GM12878 (cell line): ENCODE results near the gene CFAP44. TPM values are rescaled to one million over a fixed set of nuclear protein-coding genes. Genes with fewer than 3 reads are reported as not detected.

Experiments
- ATAC-seq: fragments of 200-7000 bp; cut with Tn5 transposase; 3 replicates; pipeline ENCODE4 v1.9.1; 2020; ENCODE audit warnings: mild to moderate bottlenecking, moderate library complexity
- Bru-seq: library from RNA; stranded (reverse); fragments of 400-500 nt; gene quantifications from one replicate; lab custom pipeline; 2021; lab: Mats Ljungman, UMichigan
- BruChase-seq, 2 experiments: library from RNA; stranded (reverse); fragments of 400-500 nt; gene quantifications; one replicate each; lab custom pipeline; 2021; lab: Mats Ljungman, UMichigan
- BruUV-seq: library from RNA; stranded (reverse); fragments of 400-500 nt; replicated peaks from 2 replicates; lab custom pipeline; 2021; lab: Mats Ljungman, UMichigan
- CTCF ChIA-PET: fragments of 300-600 bp; sonication (Branson Sonifier 250); formaldehyde crosslinking; extraction: SDS; loops from one replicate; lab custom pipeline; 2021; ENCODE audit warnings: inconsistent platforms; lab: Yijun Ruan, JAX
- POLR2A ChIA-PET: fragments of 350-600 bp; formaldehyde crosslinking; extraction: SDS; loops from one replicate; lab custom pipeline; 2021; ENCODE audit warnings: inconsistent platforms; lab: Charles Lee
- RAD21 ChIA-PET: fragments of 300-600 bp; sonication (Branson Sonifier 250); formaldehyde crosslinking; loops from one replicate; lab custom pipeline; 2023; ENCODE audit warnings: antibody characterized with exemption; ENCODE audit not compliant: unreplicated experiment; lab: Charles Lee
- SMC1A ChIA-PET: fragments of 300-600 bp; sonication (Branson Sonifier 250); formaldehyde crosslinking; loops from one replicate; lab custom pipeline; 2023; ENCODE audit not compliant: unreplicated experiment, uncharacterized antibody; lab: Charles Lee
- DNase-seq: peaks from one replicate; pipeline ENCODE4 v3.0.0-alpha.2; 2011; ENCODE audit warnings: low read depth, low spot score
- FAIRE-seq: peaks from 3 replicates; lab custom pipeline; 2011; peaks lifted over from hg19 to GRCh38; lab: Jason Lieb, UNC
- H2AFZ ChIP-seq: 2 replicates; pipeline ENCODE4 v1.6.0; 2011; ENCODE audit warnings: low read depth, low read length, control low read depth; ENCODE audit not compliant: control insufficient read depth
- H3K27ac ChIP-seq: 2 replicates; pipeline ENCODE4 v1.5.1; 2011; ENCODE audit warnings: control low read depth; ENCODE audit not compliant: control insufficient read depth, insufficient read depth
- H3K27me3 ChIP-seq, 2 experiments: replicated peaks in 1 of 2; 2 replicates each; pipeline versions ENCODE4 v1.6.0 to v1.6.1; 2011; ENCODE audit warnings: low read length in 1 of 2; ENCODE audit not compliant: control insufficient read depth in 2 of 2, insufficient read depth in 2 of 2
- H3K36me3 ChIP-seq, 2 experiments: 2 replicates each; pipeline ENCODE4 v1.5.1; 2011; ENCODE audit warnings: low read length in 1 of 2; ENCODE audit not compliant: control insufficient read depth in 2 of 2, insufficient read depth in 2 of 2
- H3K4me1 ChIP-seq: 2 replicates; pipeline ENCODE4 v1.6.1; 2011; ENCODE audit warnings: mild to moderate bottlenecking, low read length, moderate library complexity, mixed read lengths; ENCODE audit not compliant: control insufficient read depth, insufficient read depth
- H3K4me2 ChIP-seq: 2 replicates; pipeline ENCODE4 v1.6.0; 2011; ENCODE audit warnings: control low read depth; ENCODE audit not compliant: control insufficient read depth, insufficient read depth
- H3K4me3 ChIP-seq: fragments of 200-600 bp; sonication (generic); 2 replicates; pipeline ENCODE4 v1.5.1; 2016
- H3K79me2 ChIP-seq: 2 replicates; pipeline ENCODE4 v1.6.0; 2011; ENCODE audit warnings: low read length; ENCODE audit not compliant: control insufficient read depth, insufficient read depth
- H3K9ac ChIP-seq: 2 replicates; pipeline ENCODE4 v1.8.0; 2011; ENCODE audit warnings: low read length, control low read depth, mixed read lengths; ENCODE audit not compliant: control insufficient read depth, insufficient read depth
- H3K9me3 ChIP-seq: replicated peaks from 3 replicates; pipeline ENCODE4 v1.5.1; 2011; ENCODE audit warnings: mild to moderate bottlenecking, low read length; ENCODE audit not compliant: control insufficient read depth, insufficient read depth
- H4K20me1 ChIP-seq: 2 replicates; pipeline ENCODE4 v1.6.0; 2011; ENCODE audit not compliant: control insufficient read depth, insufficient read depth
- MXI1 ChIP-seq: fragments of 150-350 bp; IDR thresholded peaks from 2 replicates; pipeline ENCODE4 v1.6.1; 2011; ENCODE audit warnings: low read depth, mild to moderate bottlenecking, inconsistent platforms, low read length, improper control_type of control experiment
- NKRF ChIP-seq: fragments of 450-650 bp; conservative IDR thresholded peaks from 2 replicates; pipeline ENCODE4 v1.6.1; 2017; ENCODE audit warnings: mild to moderate bottlenecking, moderate library complexity
- WGBS: methylation state at CpG from one replicate; pipeline ENCODE4 v1.1.6; 2016; ENCODE audit warnings: low lambda C conversion rate; ENCODE audit not compliant: insufficient replicate concordance, insufficient coverage; ENCODE audit errors: missing lambda C conversion rate; 5-methylcytosine and 5-hydroxymethylcytosine counted together
- in situ Hi-C: fragments of 300-500 bp; cut with MboI; formaldehyde crosslinking; loops from 9 replicates; pipeline ENCODE4 v1.14.3; 2018; ENCODE audit warnings: mixed read lengths
- intact Hi-C: fragments of 100-400 bp; cut with micrococcal nuclease; formaldehyde crosslinking; loops from one replicate; pipeline ENCODE4 v1.14.2; 2022; ENCODE audit not compliant: unreplicated experiment
- long read RNA-seq, 2 experiments: library from polyadenylated mRNA; unstranded; transcript quantifications; one replicate each; pipeline ENCODE4 v2.0.0, GENCODE V29; 2019 to 2020
- polyA minus RNA-seq, 3 experiments: library from RNA; depleted of rRNA, polyadenylated mRNA; stranded (reverse); fragments of >200 nt; gene quantifications; 2 replicates each; pipeline ENCODE4 v1.2.3, GENCODE V29; 2011
- polyA plus RNA-seq, 11 experiments: library from polyadenylated mRNA; depleted of rRNA in 4 of 11; unstranded in 6 of 11; stranded (reverse) in 5 of 11; fragments of >200 nt; fragmentation: Nextera tagmentation in 4 of 11; fragmentation: Illumina TruSeq in 1 of 11; extraction: Ambion mirVana in 4 of 11; extraction: Trizol in 1 of 11; gene quantifications; 1 replicate in 1 of 11; 2 replicates in 10 of 11; pipeline versions ENCODE4 v1.2.1 to v1.2.3, GENCODE V29; 2011 to 2016; ENCODE audit warnings: inconsistent platforms in 2 of 11, missing spikeins in 2 of 11, low read depth in 1 of 11
- total RNA-seq, 4 experiments: library from RNA; depleted of rRNA in 3 of 4; stranded (reverse); fragments of >200 nt in 3 of 4; fragmentation: Illumina TruSeq in 1 of 4; extraction: Trizol in 1 of 4; gene quantifications; 2 replicates each; pipeline versions ENCODE4 v1.2.1 to v1.2.3, GENCODE V29; 2013 to 2021

Gene CFAP44
- total RNA-seq (2013; cell fraction: nucleolus; rRNA removed): 42.5 and 52.8 TPM in 2 replicates
- total RNA-seq (2014; rRNA removed) (4.2 TPM in 2 replicates), total RNA-seq (2014; rRNA removed; fragmentation: Illumina TruSeq; extraction: Trizol) (5.9 and 6.6 TPM in 2 replicates), total RNA-seq (2021) (2.6 and 5.7 TPM in 2 replicates), polyA plus RNA-seq (2011; rRNA removed) (4.7 and 7.3 TPM in 2 replicates), polyA plus RNA-seq (2014; fragmentation: Illumina TruSeq; extraction: Trizol) (4.5 and 6.4 TPM in 2 replicates), polyA plus RNA-seq (2014; fragmentation: Nextera tagmentation; extraction: Ambion mirVana) (under 1 TPM; 0.76 to 0.93 TPM), polyA plus RNA-seq (2014; rRNA removed) (2.4 and 3.2 TPM in 2 replicates), polyA plus RNA-seq (2016; fragmentation: Nextera tagmentation; extraction: Ambion mirVana) (1 to 10 TPM; 1.3 to 1.7 TPM), polyA minus RNA-seq (2011; rRNA and poly(A)+ RNA removed) (5.3 and 7.2 TPM in 2 replicates), Bru-seq, nascent RNA (percentile 46 among the genes with signal in this experiment), BruChase-seq, experiment 1, labeled RNA remaining after a 6-hour chase (percentile 55 among the genes with signal in this experiment), BruChase-seq, experiment 2, labeled RNA remaining after a 2-hour chase (percentile 55 among the genes with signal in this experiment)
- 2.3 TPM for polyA plus RNA-seq (2011; ENCODE audit: low read depth)
- 0.87 and 0.95 TPM in 2 replicates for polyA plus RNA-seq (2011; cell fraction: cytosol; rRNA removed)
- 18.4 and 18.5 TPM in 2 replicates for polyA plus RNA-seq (2011; cell fraction: nucleus; rRNA removed)
- polyA plus RNA-seq (2012): 2.7 and 3.0 TPM in 2 replicates
- polyA minus RNA-seq (2011; cell fraction: cytosol; rRNA and poly(A)+ RNA removed): 0.21 and 0.80 TPM in 2 replicates
- 10.0 and 16.0 TPM in 2 replicates for polyA minus RNA-seq (2011; cell fraction: nucleus; rRNA and poly(A)+ RNA removed)
- long read RNA-seq, experiment 1: 0 reads
- long read RNA-seq, experiment 2, partial matches to known transcripts: 1 of 2 reads
- long read RNA-seq, experiment 2, other reads (novel, unspliced or antisense): 1 of 2 reads

- FAIRE-seq: no peak
- BruUV-seq: no TSS peak
These were observed at the start of gene CFAP44 for GRCh38 chr3:113441051-113441770. TSS of gene CFAP44 (minus strand) at chr3:113441493. CDS start at chr3:113433664, 7,829 bp downstream.

More at GRCh38 chr3:113441051-113441770, at the start of gene CFAP44:
- Histone ChIP-seq H2AFZ (no peak within 1 kb of the TSS), H3K27ac (no peak within 1 kb of the TSS), H3K4me3 (no peak within 1 kb of the TSS), H4K20me1 (no peaks in the 10 kb centered on the region), H3K9me3 (no peaks in the 10 kb centered on the region), H3K36me3 (peaks cover 3 to 13% of the 10 kb centered on the region in 2 experiments; a peak in 3 of 4 replicates), H3K79me2 (no peaks in the 10 kb centered on the region), H3K27me3 (no peaks in the 10 kb centered on the region), H3K4me2 (no peak within 1 kb of the TSS), H3K9ac (no peak within 1 kb of the TSS), H3K4me1 (no peaks in the 10 kb centered on the region)
- CTCF ChIA-PET: interaction anchor here (0.6 kb wide), 1 partner anchor 271 kb away, joined by 4 read pairs; no protein-coding TSS in a partner anchor
- in situ Hi-C loops: no loop called here
- WGBS: 73% methylated on average over 34 of the region's 44 CpGs
- intact Hi-C loops: no loop called here
- RAD21 ChIA-PET: no interaction called here
- no peak for TF ChIP-seq MXI1
- no peak for TF ChIP-seq NKRF
- SMC1A ChIA-PET: no interaction called here
- ATAC-seq (no peak), DNase-seq (no peak)
- POLR2A ChIA-PET: no interaction called here
